SK-N-MC (cell line): ENCODE measurements around the gene MRTFA.

Experiments used
- EZH2 ChIP-seq: fragments of 200-600 bp; sonication (generic); IDR thresholded peaks from one replicate; pipeline ENCODE4 v1.6.1; 2017; ENCODE audit warnings: antibody characterized with exemption
- FOXP2 ChIP-seq: optimal IDR thresholded peaks from 2 replicates; pipeline ENCODE3; 2011; ENCODE audit warnings: mild to moderate bottlenecking, moderate library complexity; ENCODE audit not compliant: insufficient read depth; ENCODE audit errors: extremely low read length, control extremely low read depth
- POLR2AphosphoS5 ChIP-seq: IDR thresholded peaks from 2 replicates; pipeline ENCODE4 v1.6.1; 2012; ENCODE audit warnings: mild to moderate bottlenecking, low read depth, low read length, borderline replicate concordance

- TF ChIP-seq EZH2: no peak
- no peak for TF ChIP-seq POLR2AphosphoS5
- no peak for TF ChIP-seq FOXP2
These were observed 204.4 kb downstream of the MRTFA start for GRCh38 chr22:40432157-40432556.
